ENCODE data around the gene C16orf87. TPM values are rescaled to one million over a fixed set of nuclear protein-coding genes. Genes with fewer than 3 reads are reported as not detected.

C16orf87 gene
- total RNA-seq, 1 donor, result 9.8 TPM

GRCh38 chr16:46812781-46813540, 18.0 kb downstream of the C16orf87 start:
- Histone ChIP-seq H3K27ac (ENCODE audit: low read depth, low read length) (no peak overlapping the region), H3K36me3 (ENCODE audit: insufficient read depth, low read length) (no peaks in the 10 kb centered on the region), H3K4me1 (ENCODE audit: insufficient read depth, low read length) (peaks cover 4% of the 10 kb centered on the region), H3K4me3 (ENCODE audit: insufficient read depth, low read length) (no peak overlapping the region), H3K27me3 (ENCODE audit: insufficient read depth, low read length) (no peaks in the 10 kb centered on the region), H3K9me3 (ENCODE audit: low read depth, low read length) (no peaks in the 10 kb centered on the region), H2AFZ (ENCODE audit: low read length) (no peak overlapping the region), H4K20me1 (ENCODE audit: insufficient read depth, low read length) (peaks cover 12% of the 10 kb centered on the region), H3K4me2 (ENCODE audit: insufficient read depth, low read length) (no peak overlapping the region), H3K79me2 (ENCODE audit: insufficient read depth, low read length) (peaks cover 90% of the 10 kb centered on the region)
- DNase-seq (ENCODE audit: insufficient read length, low spot score, missing footprints), result no peak
- no peak for TF ChIP-seq CTCF (IDR thresholded peaks at IDR 0.05; ENCODE audit: extremely low read depth, low read depth, low read length)

- Histone ChIP-seq H3K4me3 (ENCODE audit: insufficient read depth, low read length) (no peak overlapping the region), H3K27ac (ENCODE audit: low read depth, low read length) (no peak overlapping the region), H3K4me1 (ENCODE audit: insufficient read depth, low read length) (peaks cover 4% of the 10 kb centered on the region), H3K9me3 (ENCODE audit: low read depth, low read length) (no peaks in the 10 kb centered on the region), H3K27me3 (ENCODE audit: insufficient read depth, low read length) (no peaks in the 10 kb centered on the region), H3K36me3 (ENCODE audit: insufficient read depth, low read length) (no peaks in the 10 kb centered on the region), H3K4me2 (ENCODE audit: insufficient read depth, low read length) (no peak overlapping the region), H3K79me2 (ENCODE audit: insufficient read depth, low read length) (peaks cover 89% of the 10 kb centered on the region), H2AFZ (ENCODE audit: low read length) (no peak overlapping the region), H4K20me1 (ENCODE audit: insufficient read depth, low read length) (peaks cover 6% of the 10 kb centered on the region)
- no peak for TF ChIP-seq CTCF (IDR thresholded peaks at IDR 0.05; ENCODE audit: extremely low read depth, low read depth, low read length)
- DNase-seq (ENCODE audit: insufficient read length, low spot score, missing footprints), result no peak
These were observed 19.3 kb downstream of the C16orf87 start for GRCh38 chr16:46811682-46812081.

- Histone ChIP-seq H3K36me3 (ENCODE audit: insufficient read depth, low read length) (no peaks in the 10 kb centered on the region), H3K79me2 (ENCODE audit: insufficient read depth, low read length) (peaks cover 65% of the 10 kb centered on the region), H3K9me3 (ENCODE audit: low read depth, low read length) (no peaks in the 10 kb centered on the region), H3K27ac (ENCODE audit: low read depth, low read length) (no peak overlapping the region), H3K27me3 (ENCODE audit: insufficient read depth, low read length) (no peaks in the 10 kb centered on the region), H3K4me2 (ENCODE audit: insufficient read depth, low read length) (no peak overlapping the region), H3K4me1 (ENCODE audit: insufficient read depth, low read length) (peaks cover 4% of the 10 kb centered on the region), H3K4me3 (ENCODE audit: insufficient read depth, low read length) (no peak overlapping the region), H4K20me1 (ENCODE audit: insufficient read depth, low read length) (peaks cover 4% of the 10 kb centered on the region), H2AFZ (ENCODE audit: low read length) (no peak overlapping the region)
- TF ChIP-seq CTCF (IDR thresholded peaks at IDR 0.05; ENCODE audit: extremely low read depth, low read depth, low read length), result no peak
- no peak for DNase-seq (ENCODE audit: insufficient read length, low spot score, missing footprints)
These were observed 22.0 kb downstream of the C16orf87 start for GRCh38 chr16:46808997-46809396.

- Histone ChIP-seq H3K36me3 (ENCODE audit: insufficient read depth, low read length) (no peaks in the 10 kb centered on the region), H3K4me2 (ENCODE audit: insufficient read depth, low read length) (no peak overlapping the region), H2AFZ (ENCODE audit: low read length) (no peak overlapping the region), H3K27me3 (ENCODE audit: insufficient read depth, low read length) (no peaks in the 10 kb centered on the region), H3K4me3 (ENCODE audit: insufficient read depth, low read length) (no peak overlapping the region), H4K20me1 (ENCODE audit: insufficient read depth, low read length) (peaks cover 4% of the 10 kb centered on the region), H3K79me2 (ENCODE audit: insufficient read depth, low read length) (peaks cover 49% of the 10 kb centered on the region), H3K27ac (ENCODE audit: low read depth, low read length) (no peak overlapping the region), H3K9me3 (ENCODE audit: low read depth, low read length) (no peaks in the 10 kb centered on the region), H3K4me1 (ENCODE audit: insufficient read depth, low read length) (peaks cover 4% of the 10 kb centered on the region)
- no peak for TF ChIP-seq CTCF (IDR thresholded peaks at IDR 0.05; ENCODE audit: extremely low read depth, low read depth, low read length)
- no peak for DNase-seq (ENCODE audit: insufficient read length, low spot score, missing footprints)
These were observed 23.6 kb downstream of the C16orf87 start for GRCh38 chr16:46807336-46807735.
